Dendritic cell treated with granulocyte-macrophage colony-stimulating factor and Interleukin-4, amounts not matched to agents 40 ng/mL and 50 ng/mL, for 4 days (primary cell): Measurements from ENCODE around the gene CCNL1.
"Not testable (repeated sequence)": the region's sequence is repeated elsewhere in the genome, so short reads cannot be mapped to it uniquely, and the experiment has no call there.

Experiments used
- H3K27ac Mint-ChIP-seq: one replicate; pipeline ENCODE4 v1.8.0; 2022; ENCODE audit warnings: mild to moderate bottlenecking, mixed read lengths
- H3K27me3 Mint-ChIP-seq: one replicate; pipeline ENCODE4 v1.8.0; 2022; ENCODE audit warnings: mild to moderate bottlenecking, mixed read lengths
- H3K36me3 Mint-ChIP-seq: one replicate; pipeline ENCODE4 v1.8.0; 2022; ENCODE audit warnings: low read depth, mixed read lengths
- H3K4me1 Mint-ChIP-seq: one replicate; pipeline ENCODE4 v1.8.0; 2022; ENCODE audit warnings: low read depth, mixed read lengths
- H3K4me3 Mint-ChIP-seq: one replicate; pipeline ENCODE4 v1.8.0; 2022; ENCODE audit warnings: mild to moderate bottlenecking, moderate library complexity, mixed read lengths
- H3K9me3 Mint-ChIP-seq: one replicate; pipeline ENCODE4 v1.8.0; 2022; ENCODE audit warnings: mixed read lengths
- intact Hi-C: fragments of 100-400 bp; cut with micrococcal nuclease; formaldehyde crosslinking; loops from one replicate; pipeline ENCODE4 v1.15.0; 2022

The CCNL1 gene

DNA sequence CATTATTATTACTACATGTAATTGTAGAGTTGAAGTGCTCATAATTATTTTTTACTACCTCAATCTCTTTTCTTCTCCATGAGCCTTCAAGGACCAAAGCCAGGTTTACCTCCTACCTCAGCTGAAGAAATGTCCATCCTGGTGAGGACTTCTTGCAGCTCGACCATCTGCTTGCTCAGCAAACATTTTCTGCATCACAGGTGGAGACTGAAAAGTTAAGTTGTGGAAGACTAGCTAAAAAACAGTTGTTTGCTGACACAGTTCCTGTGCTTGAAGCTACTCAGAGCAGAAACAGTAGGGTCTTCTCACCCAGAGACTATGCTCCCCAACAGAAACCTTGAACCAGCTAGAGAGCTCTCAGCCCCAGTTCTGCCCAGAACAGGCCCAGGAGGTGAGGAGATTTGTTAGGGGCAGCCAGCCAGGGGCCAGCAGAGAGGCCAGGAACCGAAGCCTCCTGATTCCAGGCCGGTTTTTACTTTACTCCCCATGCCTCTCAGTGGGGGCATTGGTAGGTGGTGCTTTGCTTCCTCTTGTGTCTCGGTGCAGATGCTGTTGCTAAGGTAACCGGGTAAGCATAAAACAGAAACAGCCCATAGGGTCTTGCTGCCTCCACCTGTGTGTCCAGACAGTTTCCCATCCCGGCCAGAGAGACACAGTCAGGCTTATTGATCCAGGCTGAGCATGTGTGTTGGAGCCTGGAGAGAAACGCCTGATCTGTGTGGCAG, 54.9 kb downstream of the CCNL1 start:
- H3K4me3 Mint-ChIP-seq: no peak overlapping the region
- no peak overlapping the region for H3K27ac Mint-ChIP-seq

DNA sequence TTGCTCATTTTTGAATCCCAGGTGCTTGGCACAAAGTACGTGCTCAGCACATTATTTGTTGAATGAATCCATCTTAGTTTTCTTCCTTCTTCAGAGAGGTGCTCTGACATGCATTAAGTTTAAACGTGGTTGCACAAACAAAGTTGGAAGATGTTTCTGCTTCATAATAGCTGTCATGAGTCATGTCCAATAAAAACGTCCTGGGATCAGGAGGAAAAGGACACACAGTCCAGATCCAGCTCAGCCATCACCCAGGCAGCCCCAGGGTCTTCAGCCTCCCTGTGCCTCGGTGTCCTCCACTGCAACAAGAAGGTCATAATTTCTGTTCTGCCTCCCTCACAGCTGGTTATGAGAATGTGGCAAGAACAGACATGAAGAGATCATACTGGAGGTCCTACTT, 55.4 kb downstream of the CCNL1 start:
- H3K27me3 Mint-ChIP-seq: no peaks in the 10 kb centered on the region
- no peaks in the 10 kb centered on the region for H3K36me3 Mint-ChIP-seq
- H3K9me3 Mint-ChIP-seq: no peaks in the 10 kb centered on the region
- H3K27ac Mint-ChIP-seq: no peak overlapping the region
- intact Hi-C loops: no loop called here
- no peaks in the 10 kb centered on the region for H3K4me1 Mint-ChIP-seq
- H3K4me3 Mint-ChIP-seq: no peak overlapping the region

More for the DNA sequence above, 54.9 kb downstream of the CCNL1 start:
- intact Hi-C loops: no loop called here
- H3K27me3 Mint-ChIP-seq: no peaks in the 10 kb centered on the region
- H3K36me3 Mint-ChIP-seq: no peaks in the 10 kb centered on the region
- no peaks in the 10 kb centered on the region for H3K4me1 Mint-ChIP-seq
- no peaks in the 10 kb centered on the region for H3K9me3 Mint-ChIP-seq

DNA sequence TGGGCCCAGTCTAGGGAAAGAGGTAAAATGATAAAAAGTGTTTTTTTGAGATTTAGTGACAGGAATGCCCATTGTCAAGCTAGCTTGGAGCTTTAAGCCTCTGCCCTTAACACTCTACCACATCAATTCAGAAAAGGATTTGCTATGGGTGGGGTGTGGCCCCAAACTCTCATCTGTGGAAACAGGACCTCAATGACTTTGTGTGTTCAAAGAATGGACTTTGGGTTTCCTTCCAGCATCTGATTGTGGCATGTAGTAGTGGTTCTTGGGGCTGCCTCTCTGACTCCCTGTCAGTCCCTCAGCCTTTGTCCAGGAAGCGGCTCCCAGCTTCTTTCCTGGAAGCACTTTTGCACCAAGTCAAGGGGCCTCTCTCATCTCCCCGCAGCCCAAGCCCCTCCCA, 56.1 kb downstream of the CCNL1 start:
- no peaks in the 10 kb centered on the region for H3K9me3 Mint-ChIP-seq
- no peak overlapping the region for H3K27ac Mint-ChIP-seq
- intact Hi-C loops: no loop called here
- no peak overlapping the region for H3K4me3 Mint-ChIP-seq
- no peaks in the 10 kb centered on the region for H3K4me1 Mint-ChIP-seq
- H3K36me3 Mint-ChIP-seq: no peaks in the 10 kb centered on the region
- no peaks in the 10 kb centered on the region for H3K27me3 Mint-ChIP-seq

DNA sequence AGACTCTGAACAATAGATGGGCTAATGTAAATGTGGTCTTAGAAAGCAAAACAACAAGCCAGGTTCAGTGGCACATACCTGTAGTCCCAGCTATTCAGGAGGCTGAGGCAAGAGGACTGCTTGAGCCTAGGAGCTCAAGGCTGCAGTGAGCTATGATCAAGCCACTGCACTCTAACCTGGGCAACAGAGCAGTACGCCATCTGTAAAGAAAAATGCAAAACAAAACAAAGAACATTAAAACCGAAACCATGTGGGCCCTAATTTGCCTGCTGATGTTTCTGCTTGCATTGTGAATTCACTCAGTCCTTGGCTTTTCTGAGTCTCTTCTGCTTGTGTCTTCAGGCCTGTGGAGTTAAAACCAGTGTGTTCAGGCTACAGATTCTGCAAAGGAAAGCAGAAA, 56.7 kb downstream of the CCNL1 start:
- no peaks in the 10 kb centered on the region for H3K27me3 Mint-ChIP-seq
- no peak overlapping the region for H3K4me3 Mint-ChIP-seq
- no peaks in the 10 kb centered on the region for H3K9me3 Mint-ChIP-seq
- no peaks in the 10 kb centered on the region for H3K36me3 Mint-ChIP-seq
- H3K27ac Mint-ChIP-seq: no peak overlapping the region
- intact Hi-C loops: no loop called here
- no peaks in the 10 kb centered on the region for H3K4me1 Mint-ChIP-seq

DNA sequence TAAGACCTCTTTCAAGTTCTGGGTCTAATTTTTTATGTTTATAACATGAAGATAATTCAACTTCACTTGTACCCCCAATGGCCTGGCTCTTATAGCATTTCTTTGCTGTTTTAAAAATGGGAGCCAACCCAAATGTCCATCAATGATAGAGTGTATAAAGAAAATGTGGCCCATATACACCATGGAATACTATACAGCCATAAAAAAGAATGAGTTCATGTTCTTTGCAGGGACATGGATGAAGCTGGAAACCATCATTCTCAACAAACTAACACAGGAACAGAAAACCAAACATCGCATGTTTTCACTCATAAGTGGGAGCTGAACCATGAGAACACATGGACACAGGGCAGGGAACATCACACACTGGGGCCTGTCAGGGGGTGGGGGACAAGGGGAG, 57.4 kb downstream of the CCNL1 start:
- H3K27me3 Mint-ChIP-seq, intact Hi-C loops, H3K27ac Mint-ChIP-seq, H3K9me3 Mint-ChIP-seq, H3K36me3 Mint-ChIP-seq, H3K4me1 Mint-ChIP-seq, H3K4me3 Mint-ChIP-seq: not testable (repeated sequence)

DNA sequence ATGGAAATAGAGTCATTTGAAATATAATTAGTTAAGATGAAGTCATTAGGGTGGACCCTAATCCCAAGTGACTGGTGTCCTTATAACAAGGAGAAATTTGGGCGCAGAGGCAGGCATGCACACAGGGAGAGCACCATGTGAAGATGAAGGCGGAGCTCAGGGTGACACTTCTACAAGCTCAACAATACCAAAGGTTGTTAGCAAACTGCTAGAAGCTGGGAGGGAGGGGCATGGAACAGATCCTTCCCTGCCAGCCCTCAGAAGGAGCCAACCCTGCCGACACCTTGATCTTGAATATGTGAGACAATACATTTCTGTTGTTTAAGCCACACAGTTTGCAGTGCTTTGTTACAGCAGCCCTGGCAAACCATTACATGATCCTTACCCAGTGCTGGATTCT, 57.8 kb downstream of the CCNL1 start:
- no peaks in the 10 kb centered on the region for H3K27me3 Mint-ChIP-seq
- intact Hi-C loops: no loop called here

DNA sequence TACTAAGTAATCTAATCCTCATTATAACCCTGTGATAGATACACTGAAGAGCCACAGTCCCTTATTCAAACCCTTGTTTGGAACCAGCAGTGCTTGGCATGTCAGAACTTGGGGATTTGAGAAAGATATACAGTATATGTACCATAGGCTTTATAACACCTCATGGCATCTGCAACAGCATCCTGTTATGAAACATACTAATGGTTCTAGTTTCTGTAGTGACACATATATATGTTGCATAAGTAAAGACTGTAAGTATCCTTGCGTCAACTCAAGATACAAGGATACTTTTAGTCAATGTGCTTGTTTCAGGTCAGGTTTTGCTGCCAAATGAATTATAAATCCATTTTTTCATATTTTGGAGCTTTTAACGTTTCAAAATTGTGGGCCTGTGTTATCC, 58.5 kb downstream of the CCNL1 start:
- Mint-ChIP-seq H3K4me3 (no peak overlapping the region), H3K27ac (no peak overlapping the region), H3K9me3 (no peaks in the 10 kb centered on the region), H3K4me1 (no peaks in the 10 kb centered on the region), H3K36me3 (no peaks in the 10 kb centered on the region), H3K27me3 (peaks cover 5% of the 10 kb centered on the region)
- intact Hi-C loops: no loop called here

More for the DNA sequence above, 57.8 kb downstream of the CCNL1 start:
- Mint-ChIP-seq H3K27ac (no peak overlapping the region), H3K4me3 (no peak overlapping the region), H3K4me1 (no peaks in the 10 kb centered on the region), H3K9me3 (no peaks in the 10 kb centered on the region), H3K36me3 (no peaks in the 10 kb centered on the region)

DNA sequence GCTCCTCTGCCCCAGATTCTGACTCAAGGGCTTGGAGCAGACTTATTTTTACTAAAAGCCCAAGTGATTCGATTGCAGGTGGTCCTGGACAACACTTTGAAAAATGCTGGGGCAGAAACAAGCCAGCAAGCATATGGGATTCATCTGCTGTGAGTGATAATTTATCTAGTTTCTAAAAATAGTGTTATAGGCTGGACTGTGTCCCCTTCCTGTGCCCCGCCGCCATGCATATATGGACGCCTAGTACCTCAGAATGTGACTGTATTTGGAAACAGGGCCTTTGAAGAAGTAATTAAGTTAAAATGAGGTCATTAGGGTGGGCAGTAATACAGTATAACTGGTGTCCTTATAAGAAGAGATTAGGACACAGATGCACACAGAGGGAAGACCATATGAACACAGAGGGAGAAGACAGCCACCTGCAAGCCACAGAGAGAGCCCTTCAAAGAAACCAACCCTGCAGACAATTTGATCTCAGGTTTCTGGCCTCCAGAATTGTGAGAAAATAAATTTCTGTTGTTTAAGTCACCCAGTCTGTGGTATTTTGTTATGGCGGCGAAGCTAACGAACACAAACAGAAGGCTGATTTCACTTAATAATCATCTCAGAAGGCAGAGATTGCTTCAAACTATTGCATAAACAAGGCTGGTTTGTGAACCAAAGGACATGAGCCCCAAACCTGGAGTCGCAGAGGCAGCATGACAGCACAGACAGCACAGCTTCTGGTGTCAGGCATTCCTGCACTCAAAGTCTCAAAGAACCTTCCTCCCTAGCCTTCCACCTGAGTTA, 59.1 kb downstream of the CCNL1 start:
- H3K4me1 Mint-ChIP-seq: no peaks in the 10 kb centered on the region
- H3K9me3 Mint-ChIP-seq: no peaks in the 10 kb centered on the region
- no peak overlapping the region for H3K4me3 Mint-ChIP-seq

DNA sequence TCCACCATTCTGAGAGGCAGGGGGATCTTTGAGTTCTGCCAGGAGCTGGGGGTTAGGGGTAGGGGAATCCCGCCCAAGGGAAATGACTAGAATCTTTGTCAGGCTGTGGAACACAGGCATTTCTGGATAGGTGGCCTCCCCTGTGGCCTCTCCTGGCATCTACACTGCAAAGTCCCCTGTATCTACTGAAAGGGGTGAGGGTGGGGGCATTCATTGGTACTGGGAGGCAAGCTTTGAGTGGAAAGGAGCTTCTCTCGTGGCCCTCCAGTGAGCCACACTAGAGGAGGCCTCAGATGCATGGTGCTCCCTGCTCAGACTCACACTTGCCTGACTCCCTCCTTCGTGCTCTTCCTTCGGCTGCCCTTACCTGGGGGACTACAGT, 59.9 kb downstream of the CCNL1 start:
- Mint-ChIP-seq H3K4me3 (no peak overlapping the region), H3K9me3 (no peaks in the 10 kb centered on the region), H3K4me1 (no peaks in the 10 kb centered on the region), H3K27ac (no peak overlapping the region), H3K36me3 (no peaks in the 10 kb centered on the region), H3K27me3 (peaks cover 7% of the 10 kb centered on the region)
- intact Hi-C loops: no loop called here

More for the DNA sequence above, 59.1 kb downstream of the CCNL1 start:
- no peaks in the 10 kb centered on the region for H3K36me3 Mint-ChIP-seq
- peaks cover 6% of the 10 kb centered on the region for H3K27me3 Mint-ChIP-seq
- H3K27ac Mint-ChIP-seq: no peak overlapping the region
- intact Hi-C loops: no loop called here

DNA sequence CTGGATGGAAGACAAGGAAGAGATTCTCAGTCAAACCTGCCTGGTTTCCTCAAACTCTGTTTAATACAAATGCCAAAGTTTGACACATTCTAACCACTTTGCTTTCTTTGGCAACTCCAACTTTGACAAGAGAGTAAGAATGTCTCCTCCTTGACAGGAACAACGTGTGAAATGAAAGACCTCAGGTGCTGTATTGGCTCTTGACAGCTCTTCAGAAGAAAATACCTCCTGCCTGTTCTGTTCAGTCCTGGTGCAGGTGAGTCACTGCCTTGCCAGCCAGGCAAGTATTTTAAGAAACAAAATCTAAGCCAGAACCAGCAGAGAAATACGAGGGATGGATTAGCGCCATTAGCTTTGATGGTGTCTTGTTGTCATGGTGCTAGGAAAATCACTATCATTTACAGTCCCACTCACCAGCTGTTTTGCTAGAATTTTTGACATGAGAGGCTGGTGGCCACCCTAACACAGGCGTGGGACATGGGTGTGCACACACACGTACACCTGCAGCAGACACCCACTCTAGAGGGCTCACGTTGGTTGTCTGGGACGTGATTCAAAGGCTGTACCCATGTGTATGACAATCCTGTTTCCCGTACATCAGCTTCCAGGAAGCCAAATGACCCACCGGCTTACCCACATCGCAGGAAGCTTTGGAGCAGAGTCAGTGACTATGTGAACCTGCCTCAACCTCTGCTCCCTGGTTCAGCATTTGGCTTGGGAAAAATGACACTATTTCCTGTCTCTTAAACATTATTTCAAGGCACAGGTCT, 60.4 kb downstream of the CCNL1 start:
- Mint-ChIP-seq H3K27ac (no peak overlapping the region), H3K27me3 (peaks cover 8% of the 10 kb centered on the region), H3K36me3 (no peaks in the 10 kb centered on the region), H3K9me3 (no peaks in the 10 kb centered on the region), H3K4me3 (no peak overlapping the region), H3K4me1 (no peaks in the 10 kb centered on the region)
- intact Hi-C loops: no loop called here

DNA sequence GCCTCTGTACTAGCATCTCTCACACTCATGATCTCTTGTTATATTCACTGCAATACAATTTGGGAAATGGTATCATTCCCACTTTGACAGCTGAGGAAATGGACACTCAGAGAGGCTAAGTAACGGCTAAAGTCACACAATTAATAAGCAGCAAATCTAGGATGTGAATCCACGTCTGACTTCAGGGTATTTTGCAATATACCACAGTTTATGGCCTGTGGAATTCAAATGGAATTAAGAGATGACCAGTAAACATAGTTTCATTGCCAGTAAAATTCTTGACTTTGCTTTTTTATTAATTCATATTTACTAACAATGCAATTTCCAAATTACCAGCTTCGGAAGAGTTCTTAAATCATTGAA, 61.1 kb downstream of the CCNL1 start:
- Mint-ChIP-seq H3K27ac (no peak overlapping the region), H3K36me3 (no peaks in the 10 kb centered on the region), H3K4me1 (no peaks in the 10 kb centered on the region), H3K4me3 (no peak overlapping the region), H3K27me3 (peaks cover 10% of the 10 kb centered on the region), H3K9me3 (no peaks in the 10 kb centered on the region)
- intact Hi-C loops: no loop called here

DNA sequence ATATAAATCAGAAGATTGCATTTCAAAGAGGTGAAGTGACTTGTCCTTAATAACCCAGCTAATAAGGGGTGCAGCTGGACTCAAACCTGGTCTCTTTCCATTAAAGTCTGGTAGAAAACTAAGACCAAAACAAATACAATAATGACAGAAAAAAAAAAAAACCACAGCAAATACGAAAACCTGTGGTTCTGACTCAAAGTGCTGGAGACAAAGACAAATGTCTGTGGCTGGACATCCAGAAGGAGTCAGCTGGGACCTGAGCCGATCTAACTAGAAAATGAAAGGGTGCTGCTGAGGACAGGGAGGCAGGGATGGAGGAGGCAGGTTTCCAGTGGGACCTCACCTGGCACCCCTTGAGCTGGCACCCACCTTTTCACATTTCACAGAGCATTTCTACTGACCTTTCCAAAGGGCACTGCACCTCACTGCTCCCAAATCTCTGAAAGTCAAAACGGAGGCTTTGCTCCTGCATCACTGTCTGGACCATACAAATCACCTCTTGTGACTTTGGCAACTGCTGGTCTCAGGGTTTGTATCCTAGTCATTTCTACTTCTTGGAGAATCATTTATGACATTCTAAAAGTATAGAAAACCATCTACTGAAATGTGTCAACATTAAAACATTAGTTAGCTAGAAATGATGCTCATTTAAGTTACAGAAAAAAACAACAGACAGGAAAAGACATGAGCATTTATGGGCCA, 61.7 kb downstream of the CCNL1 start:
- Mint-ChIP-seq H3K4me1 (no peaks in the 10 kb centered on the region), H3K36me3 (no peaks in the 10 kb centered on the region), H3K27me3 (peaks cover 10% of the 10 kb centered on the region), H3K9me3 (no peaks in the 10 kb centered on the region), H3K27ac (no peak overlapping the region), H3K4me3 (no peak overlapping the region)
- intact Hi-C loops: no loop called here
